Measurements from ENCODE around the gene KIF3C. TPM values are rescaled to one million over a fixed set of nuclear protein-coding genes. Genes with fewer than 3 reads are reported as not detected.
"Not testable (repeated sequence)": the region's sequence is repeated elsewhere in the genome, so short reads cannot be mapped to it uniquely, and the experiment has no call there.

The KIF3C gene
- total RNA-seq, 1 experiment from 2014 or later: 9.3 TPM

- not testable (repeated sequence) for DNase-seq (ENCODE audit: low read depth)
Measured at GRCh38 chr2:25999406-25999805, 17.1 kb upstream of the KIF3C start.

GRCh38 chr2:25998816-25999383 is 16.6 kb upstream of the KIF3C start:
- not testable (repeated sequence) for DNase-seq (ENCODE audit: low read depth)

GRCh38 chr2:25996844-25997243 is 14.5 kb upstream of the KIF3C start:
- no peak for DNase-seq (ENCODE audit: low read depth)

- no peak for DNase-seq (ENCODE audit: low read depth)
Measured at GRCh38 chr2:25994509-25994908, 12.2 kb upstream of the KIF3C start.

- no peak for DNase-seq (ENCODE audit: low read depth)
Measured at GRCh38 chr2:25993049-25993448, 10.8 kb upstream of the KIF3C start.

GRCh38 chr2:25992556-25992955 is 10.3 kb upstream of the KIF3C start:
- DNase-seq (ENCODE audit: low read depth): no peak

- no peak for DNase-seq (ENCODE audit: low read depth)
Measured at GRCh38 chr2:25991965-25992364, 9.7 kb upstream of the KIF3C start.

GRCh38 chr2:25989154-25989553 is 6.9 kb upstream of the KIF3C start:
- DNase-seq (ENCODE audit: low read depth): no peak

- DNase-seq (ENCODE audit: low read depth): no peak
Measured at GRCh38 chr2:25988134-25988533, 5.8 kb upstream of the KIF3C start.

- DNase-seq (ENCODE audit: low read depth): no peak
Measured at GRCh38 chr2:25983735-25984134, 1.4 kb upstream of the KIF3C start.

GRCh38 chr2:25982968-25983280 is 627 bp upstream of the KIF3C start:
- DNase-seq (ENCODE audit: low read depth): no peak

GRCh38 chr2:25981596-25982272 is 563 bp downstream of the KIF3C start:
- no peak for DNase-seq (ENCODE audit: low read depth)

GRCh38 chr2:25980951-25981350 is 1.3 kb downstream of the KIF3C start:
- DNase-seq (ENCODE audit: low read depth): no peak

- no peak for DNase-seq (ENCODE audit: low read depth)
Measured at GRCh38 chr2:25980076-25980887, 2.0 kb downstream of the KIF3C start.

- DNase-seq (ENCODE audit: low read depth): no peak
Measured at GRCh38 chr2:25979001-25979400, 3.3 kb downstream of the KIF3C start.

GRCh38 chr2:25977768-25978167 is 4.5 kb downstream of the KIF3C start:
- DNase-seq (ENCODE audit: low read depth): peak; percentile 71

- DNase-seq (ENCODE audit: low read depth): no peak
Measured at GRCh38 chr2:25976983-25977741, 5.1 kb downstream of the KIF3C start.

- DNase-seq (ENCODE audit: low read depth): no peak
Measured at GRCh38 chr2:25972049-25972823, 10.1 kb downstream of the KIF3C start.

- no peak for DNase-seq (ENCODE audit: low read depth)
Measured at GRCh38 chr2:25971596-25971995, 10.7 kb downstream of the KIF3C start.

- DNase-seq (ENCODE audit: low read depth): no peak
Measured at GRCh38 chr2:25966531-25967270, 15.6 kb downstream of the KIF3C start.

GRCh38 chr2:25964891-25965290 is 17.4 kb downstream of the KIF3C start:
- no peak for DNase-seq (ENCODE audit: low read depth)
